ENCODE measurements around the gene CTNNA3. TPM values are rescaled to one million over a fixed set of nuclear protein-coding genes. Genes with fewer than 3 reads are reported as not detected.

CTNNA3 gene
- under 1 TPM; under 0.01 to 0.38 (median 0.27) TPM for total RNA-seq

DNA sequence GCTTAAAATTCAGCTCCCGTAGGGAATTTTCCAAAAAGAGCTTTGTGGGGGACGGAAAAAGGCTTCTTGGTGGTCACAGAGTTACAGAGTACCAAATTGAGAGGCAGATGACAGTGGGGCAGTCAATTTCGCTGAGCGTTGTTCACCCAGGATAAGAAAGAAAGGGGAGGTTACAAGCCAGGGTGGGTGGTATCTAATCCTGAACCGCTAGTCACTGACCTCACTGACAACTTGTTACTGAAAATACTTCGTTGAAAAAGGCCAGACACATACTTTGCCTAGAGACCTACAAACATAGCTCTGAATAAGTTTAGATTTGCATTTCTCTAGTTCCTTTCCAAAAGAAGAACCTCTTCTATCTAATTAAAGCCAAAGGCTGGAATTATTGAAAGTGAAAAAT, at the start of gene CTNNA3:
CTNNA3 (minus strand) TSS at position 167 of the 400 bp plus-strand sequence.
- TF ChIP-seq, protein P1, sequence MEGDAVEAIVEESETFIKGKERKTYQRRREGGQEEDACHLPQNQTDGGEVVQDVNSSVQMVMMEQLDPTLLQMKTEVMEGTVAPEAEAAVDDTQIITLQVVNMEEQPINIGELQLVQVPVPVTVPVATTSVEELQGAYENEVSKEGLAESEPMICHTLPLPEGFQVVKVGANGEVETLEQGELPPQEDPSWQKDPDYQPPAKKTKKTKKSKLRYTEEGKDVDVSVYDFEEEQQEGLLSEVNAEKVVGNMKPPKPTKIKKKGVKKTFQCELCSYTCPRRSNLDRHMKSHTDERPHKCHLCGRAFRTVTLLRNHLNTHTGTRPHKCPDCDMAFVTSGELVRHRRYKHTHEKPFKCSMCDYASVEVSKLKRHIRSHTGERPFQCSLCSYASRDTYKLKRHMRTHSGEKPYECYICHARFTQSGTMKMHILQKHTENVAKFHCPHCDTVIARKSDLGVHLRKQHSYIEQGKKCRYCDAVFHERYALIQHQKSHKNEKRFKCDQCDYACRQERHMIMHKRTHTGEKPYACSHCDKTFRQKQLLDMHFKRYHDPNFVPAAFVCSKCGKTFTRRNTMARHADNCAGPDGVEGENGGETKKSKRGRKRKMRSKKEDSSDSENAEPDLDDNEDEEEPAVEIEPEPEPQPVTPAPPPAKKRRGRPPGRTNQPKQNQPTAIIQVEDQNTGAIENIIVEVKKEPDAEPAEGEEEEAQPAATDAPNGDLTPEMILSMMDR (IDR thresholded peaks at IDR 0.05; ENCODE audit: low read depth): no peak

DNA sequence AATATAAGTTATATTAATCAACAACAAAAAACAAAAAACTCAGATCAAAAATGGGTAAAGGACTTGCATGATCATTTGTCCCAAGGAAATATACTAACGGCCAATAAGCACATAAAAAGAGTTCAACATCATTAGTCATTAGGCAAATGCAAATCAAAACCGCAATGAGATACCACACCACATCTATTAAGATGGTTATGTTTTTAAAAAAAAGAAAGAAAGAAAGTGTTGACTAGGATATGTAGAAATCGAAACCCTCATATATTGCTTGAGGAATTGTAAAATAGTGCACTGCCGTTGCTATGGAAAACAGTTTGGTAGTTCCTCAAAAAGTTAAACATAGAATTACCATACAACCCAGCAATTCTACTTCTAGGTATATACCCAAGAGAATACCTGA, 39.4 kb upstream of the CTNNA3 start:
- TF ChIP-seq, protein P1 (IDR thresholded peaks at IDR 0.05; ENCODE audit: low read depth): no peak

DNA sequence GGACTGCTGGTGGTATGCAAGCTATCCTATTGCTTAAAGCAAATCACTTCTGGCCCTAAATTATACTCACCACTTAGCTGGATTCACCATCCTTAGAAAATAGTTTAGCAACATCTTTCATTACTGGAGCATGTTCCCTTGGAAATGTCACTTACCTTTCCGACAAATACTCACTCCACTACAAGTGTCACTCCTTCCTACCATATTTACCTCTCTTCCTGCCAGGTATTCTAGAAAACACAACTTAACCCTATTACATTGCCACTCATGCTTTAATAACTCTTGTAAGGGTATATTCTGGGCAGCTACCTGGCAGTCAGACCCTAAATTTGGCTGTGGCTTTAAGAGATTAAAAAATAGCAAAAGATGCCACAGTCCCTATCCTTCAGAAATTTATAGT, 37.5 kb upstream of the CTNNA3 start:
- TF ChIP-seq, protein P1 (IDR thresholded peaks at IDR 0.05; ENCODE audit: low read depth): no peak

DNA sequence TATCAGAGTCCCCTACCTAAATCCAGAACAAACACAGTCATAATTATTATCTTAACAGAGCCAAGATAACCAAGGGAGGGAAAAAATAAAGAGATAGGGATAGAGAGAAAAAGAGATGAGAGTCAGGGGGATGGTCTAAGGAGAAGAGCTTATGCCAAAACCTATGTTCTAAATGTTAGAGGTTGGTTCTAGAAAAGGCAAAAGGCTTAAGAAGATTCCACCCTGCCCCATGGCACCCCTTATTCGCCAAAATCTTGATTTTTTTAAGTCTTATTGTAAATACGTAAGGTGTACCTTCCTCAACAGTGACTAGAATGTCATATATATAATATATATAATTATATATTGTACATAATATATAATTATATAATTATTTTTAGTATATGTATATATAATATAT, 29.6 kb upstream of the CTNNA3 start:
- TF ChIP-seq, protein P1 (IDR thresholded peaks at IDR 0.05; ENCODE audit: low read depth): no peak

DNA sequence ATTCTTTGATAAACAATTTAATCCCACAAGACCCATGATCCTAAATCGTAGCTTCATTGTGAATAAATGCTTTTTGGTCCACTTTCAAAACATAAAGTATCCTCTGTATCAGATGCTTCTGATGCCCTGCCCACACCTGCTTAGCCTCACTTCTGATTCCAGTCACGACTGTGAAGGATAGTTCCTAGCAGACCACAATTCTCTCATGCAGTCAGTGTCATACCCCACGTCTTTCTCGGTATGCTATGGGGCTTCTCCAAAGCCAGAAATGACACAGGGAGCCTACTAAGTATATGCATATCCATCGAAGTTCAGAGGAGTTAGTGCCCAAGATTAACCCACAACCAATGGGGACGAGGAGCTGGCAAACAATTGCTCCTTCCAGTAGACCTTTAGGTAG, 27.6 kb upstream of the CTNNA3 start:
- TF ChIP-seq, protein P1 (IDR thresholded peaks at IDR 0.05; ENCODE audit: low read depth): no peak

DNA sequence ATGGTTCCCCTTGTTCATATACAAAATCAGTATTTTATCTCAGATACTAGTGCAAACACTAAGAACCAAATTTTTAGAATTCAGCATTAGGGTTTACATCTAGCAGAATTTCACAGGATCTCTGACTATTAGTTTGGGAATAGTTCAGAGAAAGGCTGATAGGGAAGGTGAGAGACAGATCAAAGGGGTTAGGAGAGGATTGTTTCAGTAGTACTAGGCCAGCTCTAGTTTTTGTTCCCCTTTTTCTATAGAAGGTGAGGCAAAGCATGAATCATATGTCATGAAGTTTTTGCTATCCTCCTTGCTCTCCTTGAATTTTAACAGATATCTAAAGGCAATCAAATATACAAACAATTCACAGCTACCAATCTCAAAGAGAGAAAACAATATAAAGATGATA, 26.1 kb upstream of the CTNNA3 start:
- TF ChIP-seq, protein P1 (IDR thresholded peaks at IDR 0.05; ENCODE audit: low read depth): no peak

DNA sequence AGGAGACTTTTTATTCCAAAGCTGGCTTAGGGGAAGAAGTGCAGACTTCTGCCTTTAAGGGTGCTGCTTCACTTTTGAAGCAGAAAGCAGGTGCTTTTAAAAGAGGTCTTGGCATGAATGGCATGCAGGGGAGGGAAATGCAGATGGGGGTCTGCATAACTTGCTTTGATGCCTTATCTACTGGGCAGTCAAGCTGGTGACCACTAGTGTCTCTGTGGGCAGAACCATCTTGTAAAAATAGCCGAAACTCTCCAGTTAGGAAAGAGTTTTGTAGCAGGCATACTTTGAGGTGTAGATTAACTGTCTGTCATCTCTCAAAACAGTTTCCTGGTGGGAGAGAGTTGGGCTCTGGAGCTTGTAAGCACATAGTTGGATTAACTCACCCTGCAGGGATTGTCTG, 9.9 kb upstream of the CTNNA3 start:
- TF ChIP-seq, protein P1 (IDR thresholded peaks at IDR 0.05; ENCODE audit: low read depth): no peak

Measured in subcutaneous adipose tissue (tissue), 4 donors.